Loucy (cell line): ENCODE measurements around the gene LSM3.

Experiments
- H2AFZ ChIP-seq: fragments of 200-600 bp; sonication (generic); 2 replicates; pipeline ENCODE4 v1.6.0; 2016; ENCODE audit warnings: antibody characterized with exemption, mild to moderate bottlenecking, low read length, moderate library complexity
- H3F3A ChIP-seq: fragments of 200-600 bp; 2 replicates; pipeline ENCODE4 v1.6.0; 2016; ENCODE audit warnings: antibody characterized with exemption, low read depth, mild to moderate bottlenecking
- H3K27me3 ChIP-seq: fragments of 200-600 bp; sonication (generic); 2 replicates; pipeline ENCODE4 v1.6.1; 2014; ENCODE audit warnings: low read length, mild to moderate bottlenecking; ENCODE audit not compliant: insufficient read depth, poor library complexity, severe bottlenecking
- H3K36me3 ChIP-seq: fragments of 200-600 bp; sonication (generic); 2 replicates; pipeline ENCODE4 v1.6.1; 2016; ENCODE audit warnings: low read length; ENCODE audit not compliant: insufficient read depth
- H3K4me1 ChIP-seq: fragments of 200-600 bp; sonication (generic); 2 replicates; pipeline ENCODE4 v1.5.1; 2014; ENCODE audit warnings: low read length, mild to moderate bottlenecking; ENCODE audit not compliant: insufficient read depth, poor library complexity, severe bottlenecking
- H3K4me2 ChIP-seq: fragments of 200-600 bp; sonication (generic); 2 replicates; pipeline ENCODE4 v1.6.0; 2014; ENCODE audit warnings: antibody characterized with exemption, low read length, low read depth, mild to moderate bottlenecking; ENCODE audit not compliant: poor library complexity, severe bottlenecking
- H3K4me3 ChIP-seq: fragments of 200-600 bp; sonication (generic); 2 replicates; pipeline ENCODE4 v1.5.1; 2014; ENCODE audit warnings: low read length, mild to moderate bottlenecking, mixed read lengths; ENCODE audit not compliant: poor library complexity, severe bottlenecking
- H3K79me2 ChIP-seq: fragments of 200-600 bp; sonication (generic); 2 replicates; pipeline ENCODE4 v1.6.1; 2014; ENCODE audit warnings: low read length; ENCODE audit not compliant: insufficient read depth
- H3K9ac ChIP-seq: fragments of 200-600 bp; sonication (generic); 2 replicates; pipeline ENCODE4 v1.6.0; 2014; ENCODE audit warnings: mild to moderate bottlenecking, low read depth, low read length, moderate library complexity; ENCODE audit not compliant: poor library complexity, severe bottlenecking
- H3K9me2 ChIP-seq: fragments of 200-600 bp; sonication (generic); replicated peaks from 2 replicates; pipeline ENCODE4 v1.6.1; 2016; ENCODE audit warnings: low read depth, low read length, mixed read lengths
- H3K9me3 ChIP-seq: fragments of 200-600 bp; sonication (generic); 2 replicates; pipeline ENCODE4 v1.6.1; 2014; ENCODE audit warnings: mild to moderate bottlenecking, antibody characterized with exemption, low read length, low read depth; ENCODE audit not compliant: insufficient read depth
- H4K20me1 ChIP-seq: fragments of 200-600 bp; sonication (generic); 2 replicates; pipeline ENCODE4 v1.6.0; 2014; ENCODE audit warnings: antibody characterized with exemption, low read length, mild to moderate bottlenecking; ENCODE audit not compliant: insufficient read depth, poor library complexity, severe bottlenecking
- EZH2phosphoT487 ChIP-seq: fragments of 200-600 bp; IDR thresholded peaks from 2 replicates; pipeline ENCODE4 v1.6.1; 2018; ENCODE audit warnings: antibody characterized with exemption, mild to moderate bottlenecking, moderate library complexity, borderline replicate concordance
- TF ChIP-seq, protein P1 (sequence below): fragments of 200-600 bp; sonication (generic); conservative IDR thresholded peaks from 2 replicates; pipeline ENCODE4 v1.5.1; 2014; ENCODE audit warnings: mild to moderate bottlenecking, antibody characterized with exemption, low read length

The LSM3 gene

DNA sequence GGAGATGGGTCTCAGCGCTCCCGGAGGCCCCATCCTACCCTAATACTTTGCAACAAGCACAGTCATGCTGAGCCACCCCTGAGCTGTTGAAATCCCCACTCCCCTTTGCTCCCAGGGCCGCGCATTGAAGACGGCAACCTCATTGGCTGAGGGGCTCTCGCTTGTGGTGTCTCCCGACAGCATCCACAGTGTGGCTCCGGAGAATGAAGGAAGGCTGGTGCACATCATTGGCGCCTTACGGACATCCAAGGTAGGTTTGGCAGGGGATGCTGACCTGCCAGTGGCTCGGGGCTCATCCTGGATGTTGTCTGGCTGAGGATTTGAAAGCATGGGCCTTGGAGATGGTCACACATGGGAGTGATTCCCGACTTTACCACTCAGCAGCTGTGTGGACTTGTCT lies 47.9 kb upstream of the LSM3 start:
- no peaks in the 10 kb centered on the region for H3F3A ChIP-seq
- peaks cover 48% of the 10 kb centered on the region; the same call in 1 of the 2 replicates for H3K36me3 ChIP-seq
- no peak for TF ChIP-seq EZH2phosphoT487
- H3K27me3 ChIP-seq: no peaks in the 10 kb centered on the region
- peaks cover 23% of the 10 kb centered on the region for H3K4me1 ChIP-seq
- H2AFZ ChIP-seq: no peak overlapping the region
- H3K9me3 ChIP-seq: no peaks in the 10 kb centered on the region
- no peak overlapping the region for H3K4me2 ChIP-seq
- no peak overlapping the region for H3K9ac ChIP-seq
- H3K79me2 ChIP-seq: peaks cover 33% of the 10 kb centered on the region
- no peak overlapping the region for H3K4me3 ChIP-seq
- H3K9me2 ChIP-seq: no peaks in the 10 kb centered on the region
- H4K20me1 ChIP-seq: peaks cover 29% of the 10 kb centered on the region

DNA sequence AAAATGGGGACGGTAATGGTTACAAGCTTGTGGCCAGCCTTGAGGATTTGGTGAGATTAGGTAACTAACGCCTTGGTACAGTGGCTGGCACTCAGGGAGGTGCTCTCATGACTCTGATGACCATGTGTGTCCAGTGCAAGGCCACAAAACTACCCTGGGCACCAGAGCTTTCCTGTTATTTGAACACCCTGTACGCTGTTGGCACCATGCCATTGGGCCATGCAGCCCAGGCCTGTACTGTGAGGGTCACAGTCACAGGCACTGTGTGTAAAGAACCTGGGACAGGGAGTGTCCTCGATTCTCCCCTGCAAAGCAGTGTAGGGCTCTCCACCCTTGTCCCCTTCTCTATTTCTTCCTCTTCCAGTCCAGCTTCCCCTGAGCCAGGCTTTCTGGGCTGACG lies 47.5 kb upstream of the LSM3 start:
- no peak overlapping the region for H3K4me2 ChIP-seq
- no peak overlapping the region for H2AFZ ChIP-seq
- no peaks in the 10 kb centered on the region for H3K27me3 ChIP-seq
- peaks cover 25% of the 10 kb centered on the region for H4K20me1 ChIP-seq
- peaks cover 51% of the 10 kb centered on the region; the same call in 1 of the 2 replicates for H3K36me3 ChIP-seq
- TF ChIP-seq, protein P1, sequence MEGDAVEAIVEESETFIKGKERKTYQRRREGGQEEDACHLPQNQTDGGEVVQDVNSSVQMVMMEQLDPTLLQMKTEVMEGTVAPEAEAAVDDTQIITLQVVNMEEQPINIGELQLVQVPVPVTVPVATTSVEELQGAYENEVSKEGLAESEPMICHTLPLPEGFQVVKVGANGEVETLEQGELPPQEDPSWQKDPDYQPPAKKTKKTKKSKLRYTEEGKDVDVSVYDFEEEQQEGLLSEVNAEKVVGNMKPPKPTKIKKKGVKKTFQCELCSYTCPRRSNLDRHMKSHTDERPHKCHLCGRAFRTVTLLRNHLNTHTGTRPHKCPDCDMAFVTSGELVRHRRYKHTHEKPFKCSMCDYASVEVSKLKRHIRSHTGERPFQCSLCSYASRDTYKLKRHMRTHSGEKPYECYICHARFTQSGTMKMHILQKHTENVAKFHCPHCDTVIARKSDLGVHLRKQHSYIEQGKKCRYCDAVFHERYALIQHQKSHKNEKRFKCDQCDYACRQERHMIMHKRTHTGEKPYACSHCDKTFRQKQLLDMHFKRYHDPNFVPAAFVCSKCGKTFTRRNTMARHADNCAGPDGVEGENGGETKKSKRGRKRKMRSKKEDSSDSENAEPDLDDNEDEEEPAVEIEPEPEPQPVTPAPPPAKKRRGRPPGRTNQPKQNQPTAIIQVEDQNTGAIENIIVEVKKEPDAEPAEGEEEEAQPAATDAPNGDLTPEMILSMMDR: no peak
- no peaks in the 10 kb centered on the region for H3K9me3 ChIP-seq
- no peaks in the 10 kb centered on the region for H3F3A ChIP-seq
- no peak overlapping the region for H3K4me3 ChIP-seq
- peaks cover 29% of the 10 kb centered on the region for H3K79me2 ChIP-seq
- H3K9me2 ChIP-seq: no peaks in the 10 kb centered on the region
- no peak overlapping the region for H3K9ac ChIP-seq
- H3K4me1 ChIP-seq: peaks cover 19% of the 10 kb centered on the region

DNA sequence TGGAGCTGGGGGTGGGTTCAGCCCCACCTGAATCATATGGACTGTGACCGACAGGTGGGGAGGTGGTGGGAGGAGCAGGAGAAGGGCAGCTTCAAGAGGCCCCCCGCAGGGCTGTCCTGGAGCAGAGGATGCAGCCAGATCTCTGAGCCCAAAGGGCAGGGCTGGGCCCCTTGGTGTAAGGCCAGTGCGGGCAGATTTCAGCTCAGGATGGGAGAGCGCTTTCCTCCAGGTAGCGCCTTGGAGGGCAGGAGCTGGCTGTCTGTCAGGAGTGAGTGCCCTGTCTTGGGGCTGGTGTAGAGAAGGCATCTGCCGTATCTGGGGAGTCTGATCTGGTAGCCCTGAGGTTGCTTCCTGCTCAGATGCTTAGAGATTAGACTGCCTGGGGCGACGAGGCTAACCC lies 46.5 kb upstream of the LSM3 start:
- H3K79me2 ChIP-seq: peaks cover 19% of the 10 kb centered on the region; the same call in 1 of the 2 replicates
- H3K9me3 ChIP-seq: no peaks in the 10 kb centered on the region
- peaks cover 15% of the 10 kb centered on the region for H4K20me1 ChIP-seq
- no peak overlapping the region for H2AFZ ChIP-seq
- no peaks in the 10 kb centered on the region for H3K27me3 ChIP-seq
- H3K9ac ChIP-seq: no peak overlapping the region
- H3K4me1 ChIP-seq: peaks cover 9% of the 10 kb centered on the region
- peaks cover 55% of the 10 kb centered on the region; the same call in 1 of the 2 replicates for H3K36me3 ChIP-seq
- no peaks in the 10 kb centered on the region for H3F3A ChIP-seq
- TF ChIP-seq, protein P1: no peak
- TF ChIP-seq EZH2phosphoT487: no peak
- H3K4me2 ChIP-seq: no peak overlapping the region
- H3K4me3 ChIP-seq: no peak overlapping the region
- no peaks in the 10 kb centered on the region for H3K9me2 ChIP-seq

DNA sequence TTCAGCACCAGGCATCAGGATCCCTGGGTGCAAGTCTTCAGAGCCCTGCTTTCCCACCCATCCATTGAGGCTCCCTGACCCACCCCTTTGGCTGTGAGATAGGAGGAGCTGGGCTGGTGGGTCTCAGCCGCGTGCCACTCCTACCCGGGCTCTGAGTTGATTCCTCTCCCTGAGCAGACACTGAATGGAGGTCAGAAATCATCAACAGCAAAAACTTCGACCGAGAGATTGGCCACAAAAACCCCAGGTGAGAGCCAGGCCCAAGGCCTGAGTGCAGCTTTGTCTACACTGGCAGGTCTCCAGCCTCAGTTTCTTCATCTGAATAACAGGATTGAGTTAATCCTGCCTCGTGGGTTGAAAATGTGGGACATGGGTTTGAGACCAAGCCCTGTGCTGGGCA lies 45.9 kb upstream of the LSM3 start:
- H4K20me1 ChIP-seq: peaks cover 12% of the 10 kb centered on the region
- no peaks in the 10 kb centered on the region for H3K9me2 ChIP-seq
- H3K36me3 ChIP-seq: peaks cover 55% of the 10 kb centered on the region; the same call in 1 of the 2 replicates
- H3K9me3 ChIP-seq: no peaks in the 10 kb centered on the region
- no peaks in the 10 kb centered on the region for H3F3A ChIP-seq
- no peak overlapping the region for H2AFZ ChIP-seq
- peaks cover 4% of the 10 kb centered on the region for H3K4me1 ChIP-seq
- no peak overlapping the region for H3K4me2 ChIP-seq
- H3K27me3 ChIP-seq: no peaks in the 10 kb centered on the region
- H3K9ac ChIP-seq: no peak overlapping the region
- peaks cover 13% of the 10 kb centered on the region; the same call in 1 of the 2 replicates for H3K79me2 ChIP-seq
- TF ChIP-seq, protein P1: no peak
- no peak for TF ChIP-seq EZH2phosphoT487
- no peak overlapping the region for H3K4me3 ChIP-seq
